ENCODE data around the gene AP3S1.

DNA sequence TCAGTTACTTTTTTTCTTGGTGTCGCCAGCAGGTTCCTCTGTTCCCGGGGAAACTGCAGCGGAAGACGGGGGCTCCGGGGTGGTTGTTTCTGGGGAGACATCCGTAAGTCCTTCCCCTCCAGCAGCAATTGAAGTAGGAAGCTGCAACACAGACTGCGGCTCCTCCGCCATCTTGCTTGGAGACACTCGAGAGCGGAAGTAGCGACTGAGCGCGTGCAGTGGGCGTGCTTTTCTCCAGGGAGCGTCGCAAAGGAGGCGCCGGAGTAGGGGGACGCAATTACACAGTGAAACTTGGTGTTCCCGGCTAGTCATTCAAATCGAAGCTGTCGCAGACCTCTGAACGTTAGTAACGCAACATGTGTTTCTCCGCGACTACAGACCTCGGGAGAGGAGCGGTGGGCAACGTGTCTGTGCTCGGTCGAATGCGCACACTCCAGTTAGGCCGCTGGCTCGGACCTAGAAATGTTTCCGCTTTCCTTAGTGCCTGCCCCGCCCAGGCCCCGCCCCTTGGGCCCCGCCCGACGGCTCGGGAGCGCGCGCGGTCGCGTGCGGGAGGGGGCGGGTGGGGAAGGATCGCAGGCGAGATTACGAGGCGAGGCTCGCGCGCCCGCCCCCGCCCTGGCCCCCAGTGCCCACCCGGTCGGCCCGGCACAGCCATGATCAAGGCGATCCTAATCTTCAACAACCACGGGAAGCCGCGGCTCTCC is at the start of gene AP3S1, which contains the start of gene ATG12:
- TF ChIP-seq TEAD1 (CRISPR knock-in tag; IDR thresholded peaks at IDR 0.05) (peak; percentile 83; the same call in 1 of the 2 replicates), JUN (CRISPR knock-in tag; IDR thresholded peaks at IDR 0.05) (no peak), HMGA2 (CRISPR knock-in tag; IDR thresholded peaks at IDR 0.05) (no peak), ZNF232 (CRISPR knock-in tag; IDR thresholded peaks at IDR 0.05) (peak; percentile 54; the same call in 1 of the 2 replicates), IRF2 (CRISPR knock-in tag; IDR thresholded peaks at IDR 0.05; ENCODE audit: borderline replicate concordance, low read depth) (no peak), RELA (CRISPR knock-in tag; IDR thresholded peaks at IDR 0.05; ENCODE audit: borderline replicate concordance) (no peak), CREM (CRISPR knock-in tag; IDR thresholded peaks at IDR 0.05) (0 out of 2 replicates have a peak, but pooled peaks have one; percentile 32)
- TF ChIP-seq, protein P1, sequence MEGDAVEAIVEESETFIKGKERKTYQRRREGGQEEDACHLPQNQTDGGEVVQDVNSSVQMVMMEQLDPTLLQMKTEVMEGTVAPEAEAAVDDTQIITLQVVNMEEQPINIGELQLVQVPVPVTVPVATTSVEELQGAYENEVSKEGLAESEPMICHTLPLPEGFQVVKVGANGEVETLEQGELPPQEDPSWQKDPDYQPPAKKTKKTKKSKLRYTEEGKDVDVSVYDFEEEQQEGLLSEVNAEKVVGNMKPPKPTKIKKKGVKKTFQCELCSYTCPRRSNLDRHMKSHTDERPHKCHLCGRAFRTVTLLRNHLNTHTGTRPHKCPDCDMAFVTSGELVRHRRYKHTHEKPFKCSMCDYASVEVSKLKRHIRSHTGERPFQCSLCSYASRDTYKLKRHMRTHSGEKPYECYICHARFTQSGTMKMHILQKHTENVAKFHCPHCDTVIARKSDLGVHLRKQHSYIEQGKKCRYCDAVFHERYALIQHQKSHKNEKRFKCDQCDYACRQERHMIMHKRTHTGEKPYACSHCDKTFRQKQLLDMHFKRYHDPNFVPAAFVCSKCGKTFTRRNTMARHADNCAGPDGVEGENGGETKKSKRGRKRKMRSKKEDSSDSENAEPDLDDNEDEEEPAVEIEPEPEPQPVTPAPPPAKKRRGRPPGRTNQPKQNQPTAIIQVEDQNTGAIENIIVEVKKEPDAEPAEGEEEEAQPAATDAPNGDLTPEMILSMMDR (IDR thresholded peaks at IDR 0.05): no peak
- TF ChIP-seq, protein P2, sequence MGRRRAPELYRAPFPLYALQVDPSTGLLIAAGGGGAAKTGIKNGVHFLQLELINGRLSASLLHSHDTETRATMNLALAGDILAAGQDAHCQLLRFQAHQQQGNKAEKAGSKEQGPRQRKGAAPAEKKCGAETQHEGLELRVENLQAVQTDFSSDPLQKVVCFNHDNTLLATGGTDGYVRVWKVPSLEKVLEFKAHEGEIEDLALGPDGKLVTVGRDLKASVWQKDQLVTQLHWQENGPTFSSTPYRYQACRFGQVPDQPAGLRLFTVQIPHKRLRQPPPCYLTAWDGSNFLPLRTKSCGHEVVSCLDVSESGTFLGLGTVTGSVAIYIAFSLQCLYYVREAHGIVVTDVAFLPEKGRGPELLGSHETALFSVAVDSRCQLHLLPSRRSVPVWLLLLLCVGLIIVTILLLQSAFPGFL (CRISPR knock-in tag; IDR thresholded peaks at IDR 0.05; ENCODE audit: borderline replicate concordance): 0 out of 2 replicates have a peak, but pooled peaks have one; percentile 39
- TF ChIP-seq, protein P3, sequence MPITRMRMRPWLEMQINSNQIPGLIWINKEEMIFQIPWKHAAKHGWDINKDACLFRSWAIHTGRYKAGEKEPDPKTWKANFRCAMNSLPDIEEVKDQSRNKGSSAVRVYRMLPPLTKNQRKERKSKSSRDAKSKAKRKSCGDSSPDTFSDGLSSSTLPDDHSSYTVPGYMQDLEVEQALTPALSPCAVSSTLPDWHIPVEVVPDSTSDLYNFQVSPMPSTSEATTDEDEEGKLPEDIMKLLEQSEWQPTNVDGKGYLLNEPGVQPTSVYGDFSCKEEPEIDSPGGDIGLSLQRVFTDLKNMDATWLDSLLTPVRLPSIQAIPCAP (CRISPR knock-in tag; IDR thresholded peaks at IDR 0.05): no peak
- TF ChIP-seq, protein P4, sequence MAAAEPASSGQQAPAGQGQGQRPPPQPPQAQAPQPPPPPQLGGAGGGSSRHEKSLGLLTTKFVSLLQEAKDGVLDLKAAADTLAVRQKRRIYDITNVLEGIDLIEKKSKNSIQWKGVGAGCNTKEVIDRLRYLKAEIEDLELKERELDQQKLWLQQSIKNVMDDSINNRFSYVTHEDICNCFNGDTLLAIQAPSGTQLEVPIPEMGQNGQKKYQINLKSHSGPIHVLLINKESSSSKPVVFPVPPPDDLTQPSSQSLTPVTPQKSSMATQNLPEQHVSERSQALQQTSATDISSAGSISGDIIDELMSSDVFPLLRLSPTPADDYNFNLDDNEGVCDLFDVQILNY (CRISPR knock-in tag; IDR thresholded peaks at IDR 0.05): no peak
- TF ChIP-seq, protein P5, sequence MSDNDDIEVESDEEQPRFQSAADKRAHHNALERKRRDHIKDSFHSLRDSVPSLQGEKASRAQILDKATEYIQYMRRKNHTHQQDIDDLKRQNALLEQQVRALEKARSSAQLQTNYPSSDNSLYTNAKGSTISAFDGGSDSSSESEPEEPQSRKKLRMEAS (CRISPR knock-in tag; IDR thresholded peaks at IDR 0.05): peak; percentile 83
- TF ChIP-seq, protein P6, sequence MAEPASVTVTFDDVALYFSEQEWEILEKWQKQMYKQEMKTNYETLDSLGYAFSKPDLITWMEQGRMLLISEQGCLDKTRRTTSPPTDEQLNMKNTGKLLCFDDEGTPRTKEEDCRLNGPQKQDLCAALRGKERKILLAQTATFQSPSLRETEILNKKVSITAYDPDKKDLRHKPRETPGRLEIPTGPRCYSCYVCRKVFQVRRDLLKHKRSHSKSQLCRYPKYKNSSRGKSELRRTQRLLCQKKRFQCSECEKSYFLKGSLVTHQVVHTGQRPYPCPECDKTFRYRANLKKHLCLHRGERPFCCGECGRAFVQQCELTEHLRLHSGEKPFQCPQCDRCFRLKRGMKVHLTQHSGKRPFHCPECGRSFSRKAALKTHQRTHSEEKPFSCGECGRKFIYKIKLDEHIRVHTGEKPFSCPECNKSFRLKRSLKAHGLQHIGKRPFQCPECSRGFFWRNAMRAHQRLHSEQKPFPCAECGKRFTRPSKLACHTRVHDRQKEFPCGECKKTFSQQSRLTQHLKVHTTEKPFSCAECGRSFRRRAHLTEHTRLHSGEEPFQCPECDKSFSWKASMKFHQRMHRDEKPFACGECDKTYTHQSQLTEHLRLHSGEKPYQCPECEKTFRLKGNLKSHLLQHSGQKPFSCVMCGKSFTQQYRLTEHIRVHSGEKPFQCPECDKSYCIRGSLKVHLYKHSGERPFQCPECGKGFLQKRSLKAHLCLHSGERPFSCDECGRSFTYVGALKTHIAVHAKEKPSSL (CRISPR knock-in tag; conservative IDR thresholded peaks at IDR 0.05): no peak

Data from WTC11 (cell line).